ENCODE data around the gene TMEM72. TPM values are rescaled to one million over a fixed set of nuclear protein-coding genes. Genes with fewer than 3 reads are reported as not detected.

The TMEM72 gene
- total RNA-seq, 2 experiments from 2014 or later, result not detected

- DNase-seq, result no peak
- ChIA-PET CTCF (no interaction called here), POLR2A (no interaction called here)
- Mint-ChIP-seq H3K36me3 (ENCODE audit: low read depth) (no peaks in the 10 kb centered on the region), H3K27ac (no peak overlapping the region), H3K9me3 (no peaks in the 10 kb centered on the region), H3K27me3 (no peaks in the 10 kb centered on the region), H3K4me3 (no peak overlapping the region), H3K4me1 (no peaks in the 10 kb centered on the region)
Measured at GRCh38 chr10:44926751-44927351, 15.7 kb downstream of the TMEM72 start.

GRCh38 chr10:44927352-44927751 is 16.2 kb downstream of the TMEM72 start:
- H3K9me3 Mint-ChIP-seq, result no peaks in the 10 kb centered on the region
- no peaks in the 10 kb centered on the region for H3K4me1 Mint-ChIP-seq
- ChIA-PET CTCF (no interaction called here), POLR2A (no interaction called here)
- no peak for DNase-seq
- no peaks in the 10 kb centered on the region for H3K27me3 Mint-ChIP-seq
- H3K27ac Mint-ChIP-seq, result no peak overlapping the region
- no peaks in the 10 kb centered on the region for H3K36me3 Mint-ChIP-seq (ENCODE audit: low read depth)
- no peak overlapping the region for H3K4me3 Mint-ChIP-seq

GRCh38 chr10:44928462-44928861 is 17.3 kb downstream of the TMEM72 start:
- POLR2A ChIA-PET, result no interaction called here
- Mint-ChIP-seq H3K4me3 (no peak overlapping the region), H3K27me3 (no peaks in the 10 kb centered on the region), H3K4me1 (no peaks in the 10 kb centered on the region), H3K27ac (no peak overlapping the region), H3K36me3 (ENCODE audit: low read depth) (no peaks in the 10 kb centered on the region), H3K9me3 (no peaks in the 10 kb centered on the region)
- CTCF ChIA-PET, result interaction anchor here (1.0 kb wide), 1 partner anchor 64 kb away, joined by 3 read pairs; no protein-coding TSS in a partner anchor
- DNase-seq, result no peak

GRCh38 chr10:44929356-44930255 is 18.5 kb downstream of the TMEM72 start:
- H3K4me3 Mint-ChIP-seq, result no peak overlapping the region
- ChIA-PET POLR2A (no interaction called here), CTCF (interaction anchor here (1.0 kb wide), 1 partner anchor 65 kb away, joined by 3 read pairs; no protein-coding TSS in a partner anchor)
- no peaks in the 10 kb centered on the region for H3K4me1 Mint-ChIP-seq
- no peak overlapping the region for H3K27ac Mint-ChIP-seq
- H3K9me3 Mint-ChIP-seq, result no peaks in the 10 kb centered on the region
- H3K36me3 Mint-ChIP-seq (ENCODE audit: low read depth), result no peaks in the 10 kb centered on the region
- DNase-seq, result no peak
- H3K27me3 Mint-ChIP-seq, result no peaks in the 10 kb centered on the region

- CTCF ChIA-PET, result interaction anchor here (0.9 to 1.1 kb wide), 2 partner anchors 45 to 48 kb away, joined by 3 to 4 read pairs; partner anchors contain the start of gene DEPP1
- POLR2A ChIA-PET, result no interaction called here
Measured at GRCh38 chr10:44930904-44931620, 19.9 kb downstream of the TMEM72 start.

GRCh38 chr10:44931621-44932516 is 20.7 kb downstream of the TMEM72 start:
- Mint-ChIP-seq H3K27ac (no peak overlapping the region), H3K4me1 (peaks cover 6% of the 10 kb centered on the region), H3K27me3 (no peaks in the 10 kb centered on the region), H3K36me3 (ENCODE audit: low read depth) (no peaks in the 10 kb centered on the region), H3K9me3 (no peaks in the 10 kb centered on the region), H3K4me3 (no peak overlapping the region)
- POLR2A ChIA-PET, result interaction anchor here (1.4 kb wide), 1 partner anchor 69 kb away, joined by 3 read pairs; the partner anchor contains the start of gene ZNF22
- DNase-seq, result no peak
- CTCF ChIA-PET, result interaction anchor here (0.9 to 3.0 kb wide), 10 partner anchors 11 to 68 kb away, joined by 3 to 17 read pairs (median 5); partner anchors contain the start of genes DEPP1 and RASSF4

More at GRCh38 chr10:44930904-44931620, 19.9 kb downstream of the TMEM72 start:
- H3K27ac Mint-ChIP-seq, result no peak overlapping the region
- DNase-seq, result no peak
- H3K27me3 Mint-ChIP-seq, result no peaks in the 10 kb centered on the region
- peaks cover 6% of the 10 kb centered on the region for H3K4me1 Mint-ChIP-seq
- H3K36me3 Mint-ChIP-seq (ENCODE audit: low read depth), result no peaks in the 10 kb centered on the region
- H3K9me3 Mint-ChIP-seq, result no peaks in the 10 kb centered on the region
- no peak overlapping the region for H3K4me3 Mint-ChIP-seq

GRCh38 chr10:44932517-44933450 is 21.6 kb downstream of the TMEM72 start:
- Mint-ChIP-seq H3K4me1 (peaks cover 6% of the 10 kb centered on the region), H3K9me3 (no peaks in the 10 kb centered on the region), H3K27me3 (no peaks in the 10 kb centered on the region), H3K27ac (no peak overlapping the region), H3K4me3 (no peak overlapping the region), H3K36me3 (ENCODE audit: low read depth) (no peaks in the 10 kb centered on the region)
- POLR2A ChIA-PET, result interaction anchor here (1.4 kb wide), 1 partner anchor 68 kb away, joined by 3 read pairs; the partner anchor contains the start of gene ZNF22
- CTCF ChIA-PET, result interaction anchor here (0.6 to 3.0 kb wide), 16 partner anchors 12 to 623 kb away, joined by 3 to 17 read pairs (median 4); partner anchors contain the start of genes DEPP1 and RASSF4
- DNase-seq, result peak; percentile 81

- DNase-seq, result no peak
- no peaks in the 10 kb centered on the region for H3K27me3 Mint-ChIP-seq
- no peak overlapping the region for H3K27ac Mint-ChIP-seq
- POLR2A ChIA-PET, result interaction anchor here (1.4 kb wide), 1 partner anchor 68 kb away, joined by 3 read pairs; the partner anchor contains the start of gene ZNF22
- H3K4me3 Mint-ChIP-seq, result no peak overlapping the region
- no peaks in the 10 kb centered on the region for H3K9me3 Mint-ChIP-seq
- CTCF ChIA-PET, result interaction anchor here (0.6 to 3.0 kb wide), 15 partner anchors 12 to 622 kb away, joined by 3 to 17 read pairs (median 4); partner anchors contain the start of gene RASSF4
- peaks cover 6% of the 10 kb centered on the region for H3K4me1 Mint-ChIP-seq
- no peaks in the 10 kb centered on the region for H3K36me3 Mint-ChIP-seq (ENCODE audit: low read depth)
Measured at GRCh38 chr10:44933451-44934321, 22.5 kb downstream of the TMEM72 start.

GRCh38 chr10:44934416-44935200 is 23.5 kb downstream of the TMEM72 start:
- Mint-ChIP-seq H3K27ac (no peak overlapping the region), H3K4me3 (no peak overlapping the region), H3K4me1 (peaks cover 6% of the 10 kb centered on the region), H3K27me3 (no peaks in the 10 kb centered on the region), H3K9me3 (no peaks in the 10 kb centered on the region), H3K36me3 (ENCODE audit: low read depth) (no peaks in the 10 kb centered on the region)
- no peak for DNase-seq
- ChIA-PET CTCF (interaction anchor here (3.0 kb wide), 1 partner anchor 14 kb away, joined by 15 read pairs; no protein-coding TSS in a partner anchor), POLR2A (no interaction called here)

All from activated CD4-positive, alpha-beta memory T cell treated with anti-CD3 and anti-CD28 coated beads, Interleukin-2, amount 10 ng/mL, durations not matched to agents 7 days and 5 days (primary cell).